Astrocyte (in vitro differentiated cells and primary cell): ENCODE data around the gene SLC17A7.

ENCODE experiments used
- EZH2 ChIP-seq: IDR thresholded peaks from 2 replicates; pipeline ENCODE4 v1.6.1; 2012; ENCODE audit warnings: mild to moderate bottlenecking, low read length, inconsistent platforms; ENCODE audit not compliant: insufficient read depth
- TF ChIP-seq, protein P1 (sequence below): IDR thresholded peaks from 2 replicates; pipeline ENCODE4 v1.5.1; 2011; ENCODE audit warnings: low read depth, mild to moderate bottlenecking, inconsistent platforms, low read length, moderate library complexity; ENCODE audit not compliant: insufficient read depth

GRCh38 chr19:49456326-49456725 lies 15.0 kb upstream of the SLC17A7 start:
- no peak for TF ChIP-seq EZH2
- TF ChIP-seq, protein P1, sequence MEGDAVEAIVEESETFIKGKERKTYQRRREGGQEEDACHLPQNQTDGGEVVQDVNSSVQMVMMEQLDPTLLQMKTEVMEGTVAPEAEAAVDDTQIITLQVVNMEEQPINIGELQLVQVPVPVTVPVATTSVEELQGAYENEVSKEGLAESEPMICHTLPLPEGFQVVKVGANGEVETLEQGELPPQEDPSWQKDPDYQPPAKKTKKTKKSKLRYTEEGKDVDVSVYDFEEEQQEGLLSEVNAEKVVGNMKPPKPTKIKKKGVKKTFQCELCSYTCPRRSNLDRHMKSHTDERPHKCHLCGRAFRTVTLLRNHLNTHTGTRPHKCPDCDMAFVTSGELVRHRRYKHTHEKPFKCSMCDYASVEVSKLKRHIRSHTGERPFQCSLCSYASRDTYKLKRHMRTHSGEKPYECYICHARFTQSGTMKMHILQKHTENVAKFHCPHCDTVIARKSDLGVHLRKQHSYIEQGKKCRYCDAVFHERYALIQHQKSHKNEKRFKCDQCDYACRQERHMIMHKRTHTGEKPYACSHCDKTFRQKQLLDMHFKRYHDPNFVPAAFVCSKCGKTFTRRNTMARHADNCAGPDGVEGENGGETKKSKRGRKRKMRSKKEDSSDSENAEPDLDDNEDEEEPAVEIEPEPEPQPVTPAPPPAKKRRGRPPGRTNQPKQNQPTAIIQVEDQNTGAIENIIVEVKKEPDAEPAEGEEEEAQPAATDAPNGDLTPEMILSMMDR: no peak
